HepG2 (cell line): Measurements from ENCODE around the gene C11orf54. TPM values are rescaled to one million over a fixed set of nuclear protein-coding genes. Genes with fewer than 3 reads are reported as not detected.

Experiments used
- ATAC-seq: fragments of 200-7000 bp; cut with Tn5 transposase; 3 replicates; pipeline ENCODE4 v1.9.1; 2020; ENCODE audit warnings: mild to moderate bottlenecking, moderate library complexity
- BruUV-seq: library from RNA; stranded (reverse); fragments of 400-500 nt; replicated peaks from 2 replicates; lab custom pipeline; 2021; lab: Mats Ljungman, UMichigan
- CTCF ChIA-PET: fragments of 300-600 bp; formaldehyde crosslinking; extraction: SDS; loops from one replicate; lab custom pipeline; 2021; ENCODE audit warnings: low total read pairs, inconsistent platforms, low intra/inter-chr PET ratio; lab: Yijun Ruan, JAX
- POLR2A ChIA-PET: fragments of 350-600 bp; sonication (Branson Sonifier 250); formaldehyde crosslinking; loops from one replicate; lab custom pipeline; 2020; ENCODE audit warnings: antibody characterized with exemption, inconsistent platforms; lab: Yijun Ruan, JAX
- DNase-seq: peaks from one replicate; pipeline ENCODE4 v3.0.0-alpha.2; 2015; ENCODE audit warnings: low spot score
- FAIRE-seq: peaks from 3 replicates; lab custom pipeline; 2011; peaks lifted over from hg19 to GRCh38; lab: Jason Lieb, UNC
- H2AFZ ChIP-seq: one replicate; pipeline ENCODE4 v1.6.1; 2011; ENCODE audit warnings: low read length, inconsistent platforms
- H3K27ac ChIP-seq: fragments of 300-600 bp; 3 replicates; pipeline ENCODE4 v1.8.0; 2011; ENCODE audit warnings: mixed run types, mild to moderate bottlenecking, mixed read lengths, low read length, inconsistent platforms; ENCODE audit not compliant: insufficient read depth; ENCODE audit errors: extremely low read length
- H3K27me3 ChIP-seq, 2 experiments: fragments of 200-600 bp in 1 of 2; 2 replicates in 1 of 2; 3 replicates in 1 of 2; pipeline versions ENCODE4 v1.6.0 to v1.8.0; 2011; ENCODE audit warnings: low read length in 2 of 2, mild to moderate bottlenecking in 2 of 2, moderate library complexity in 2 of 2, inconsistent platforms in 1 of 2; ENCODE audit not compliant: insufficient read depth in 2 of 2, control insufficient read depth in 1 of 2
- H3K36me3 ChIP-seq, 2 experiments: fragments of 200-600 bp in 1 of 2; replicated peaks in 1 of 2; 2 replicates in 1 of 2; 3 replicates in 1 of 2; pipeline versions ENCODE4 v1.5.1 to v1.8.0; 2011; ENCODE audit warnings: low read length in 2 of 2, inconsistent platforms in 1 of 2; ENCODE audit not compliant: insufficient read depth in 2 of 2, control insufficient read depth in 1 of 2
- H3K4me1 ChIP-seq: 2 replicates; pipeline ENCODE4 v1.5.1; 2012; ENCODE audit warnings: low read length, inconsistent platforms; ENCODE audit not compliant: insufficient read depth
- H3K4me2 ChIP-seq: 2 replicates; pipeline ENCODE4 v1.6.0; 2011; ENCODE audit warnings: low read depth, low read length, inconsistent platforms
- H3K4me3 ChIP-seq, 3 experiments: fragments of 200-600 bp in 1 of 3; sonication (generic), shearing (Covaris generic) in 1 of 3; replicated peaks in 1 of 3; 2 replicates each; pipeline ENCODE4 v1.5.1; 2011 to 2016; ENCODE audit warnings: low read length in 3 of 3, inconsistent platforms in 2 of 3, low read depth in 2 of 3, mild to moderate bottlenecking in 2 of 3, control low read depth in 1 of 3, mixed read lengths in 1 of 3; ENCODE audit not compliant: insufficient read depth in 1 of 3
- H3K79me2 ChIP-seq: one replicate; pipeline ENCODE4 v1.6.1; 2011; ENCODE audit warnings: low read length, inconsistent platforms; ENCODE audit not compliant: insufficient read depth
- H3K9ac ChIP-seq: 2 replicates; pipeline ENCODE4 v1.6.0; 2011; ENCODE audit warnings: mild to moderate bottlenecking, low read depth, low read length, inconsistent platforms; ENCODE audit not compliant: insufficient read depth
- H3K9me3 ChIP-seq: 2 replicates; pipeline ENCODE4 v1.5.1; 2012; ENCODE audit warnings: mild to moderate bottlenecking, low read length
- H4K20me1 ChIP-seq: 2 replicates; pipeline ENCODE4 v1.6.0; 2011; ENCODE audit warnings: inconsistent platforms, mild to moderate bottlenecking, low read length, moderate library complexity; ENCODE audit not compliant: insufficient read depth
- BCL3 ChIP-seq: sonication (generic); formaldehyde crosslinking; IDR thresholded peaks from 2 replicates; pipeline ENCODE4 v1.5.1; 2020; ENCODE audit warnings: mild to moderate bottlenecking, missing genetic modification reagents, moderate library complexity
- GLMP ChIP-seq: sonication (generic); formaldehyde crosslinking; IDR thresholded peaks from 2 replicates; pipeline ENCODE4 v1.9.0; 2021; ENCODE audit warnings: missing genetic modification reagents, mild to moderate bottlenecking, borderline replicate concordance
- NFYC ChIP-seq: IDR thresholded peaks from 2 replicates; pipeline ENCODE4 v1.6.1; 2016; ENCODE audit warnings: missing genetic modification reagents, missing compliant biosample characterization
- PBX2 ChIP-seq: IDR thresholded peaks from 2 replicates; pipeline ENCODE4 v1.6.1; 2016; ENCODE audit warnings: control low read depth
- PBX3 ChIP-seq: sonication (generic); formaldehyde crosslinking; IDR thresholded peaks from 2 replicates; pipeline ENCODE4 v1.8.1; 2023; ENCODE audit warnings: missing genetic modification reagents, inconsistent platforms, borderline replicate concordance
- POLR2AphosphoS5 ChIP-seq: IDR thresholded peaks from 2 replicates; pipeline ENCODE4 v1.6.1; 2012; ENCODE audit warnings: low read depth, low read length
- RARG ChIP-seq: sonication (generic); formaldehyde crosslinking; IDR thresholded peaks from 2 replicates; pipeline ENCODE4 v1.4.0; 2020; ENCODE audit warnings: low read depth, mild to moderate bottlenecking, missing genetic modification reagents
- SMARCE1 ChIP-seq: fragments of 450-650 bp; IDR thresholded peaks from 2 replicates; pipeline ENCODE4 v1.6.1; 2017; ENCODE audit warnings: borderline replicate concordance
- SMC3 ChIP-seq: IDR thresholded peaks from 2 replicates; pipeline ENCODE4 v1.6.1; 2011; ENCODE audit warnings: low read length, improper control_type of control experiment
- ZKSCAN1 ChIP-seq: fragments of 150-350 bp; IDR thresholded peaks from 2 replicates; pipeline ENCODE4 v1.6.1; 2014; ENCODE audit warnings: low read length
- ZNF10 ChIP-seq: sonication (generic); formaldehyde crosslinking; IDR thresholded peaks from 2 replicates; pipeline ENCODE4 v1.4.0; 2020; ENCODE audit warnings: mild to moderate bottlenecking, low read depth, missing genetic modification reagents, borderline replicate concordance
- ZNF136 ChIP-seq: sonication (generic); formaldehyde crosslinking; IDR thresholded peaks from 2 replicates; pipeline ENCODE4 v1.8.1; 2022; ENCODE audit warnings: low read depth, mild to moderate bottlenecking, moderate library complexity, missing genetic modification reagents
- ZNF207 ChIP-seq: fragments of 450-650 bp; IDR thresholded peaks from 2 replicates; pipeline ENCODE4 v1.6.1; 2016; ENCODE audit warnings: antibody characterized with exemption, borderline replicate concordance
- ZNF256 ChIP-seq: sonication (generic); formaldehyde crosslinking; conservative IDR thresholded peaks from 2 replicates; pipeline ENCODE4 v1.4.0; 2020; ENCODE audit warnings: missing genetic modification reagents
- ZNF331 ChIP-seq: sonication (generic); formaldehyde crosslinking; IDR thresholded peaks from 2 replicates; pipeline ENCODE4 v1.4.0; 2020; ENCODE audit warnings: missing genetic modification reagents
- ZNF44 ChIP-seq: sonication (generic); formaldehyde crosslinking; IDR thresholded peaks from 2 replicates; pipeline ENCODE4 v1.5.1; 2020; ENCODE audit warnings: mild to moderate bottlenecking, missing genetic modification reagents
- ZNF460 ChIP-seq: sonication (generic); formaldehyde crosslinking; IDR thresholded peaks from 2 replicates; pipeline ENCODE4 v1.5.1; 2020; ENCODE audit warnings: missing genetic modification reagents, mild to moderate bottlenecking, borderline replicate concordance
- ZNF850 ChIP-seq: sonication (generic); formaldehyde crosslinking; conservative IDR thresholded peaks from 2 replicates; pipeline ENCODE4 v1.9.0; 2021; ENCODE audit warnings: mild to moderate bottlenecking, missing genetic modification reagents
- WGBS: methylation state at CpG from one replicate; pipeline ENCODE4 v1.1.6; 2017; ENCODE audit warnings: low lambda C conversion rate; 5-methylcytosine and 5-hydroxymethylcytosine counted together
- in situ Hi-C: cut with HindIII; loops from 2 replicates; pipeline ENCODE4 v1.10.0; 2017; ENCODE audit warnings: low pct_unique_long_range_greater_than_20kb; ENCODE audit not compliant: extremely low pct_ligation_motif_present
- intact Hi-C: fragments of 100-400 bp; cut with micrococcal nuclease; formaldehyde crosslinking; loops from one replicate; pipeline ENCODE4 v1.10.0; 2022; ENCODE audit not compliant: unreplicated experiment
- polyA plus RNA-seq, 8 experiments: library from polyadenylated mRNA; depleted of rRNA in 3 of 8; stranded (reverse) in 7 of 8; unstranded in 1 of 8; fragments of >200 nt; fragmentation: Illumina TruSeq in 4 of 8; extraction: Trizol in 4 of 8; gene quantifications; 2 replicates each; pipeline versions ENCODE4 v1.2.1 to v1.2.3, GENCODE V29; 2011 to 2016; ENCODE audit warnings: low read depth in 4 of 8, missing spikeins in 1 of 8, mixed read lengths in 1 of 8; ENCODE audit not compliant: insufficient read depth in 1 of 8
- total RNA-seq, 5 experiments: library from RNA; depleted of rRNA; stranded (reverse); fragments of >200 nt; fragmentation: Illumina TruSeq; extraction: Trizol; gene quantifications; 2 replicates each; pipeline ENCODE4 v1.2.3, GENCODE V29; 2016; ENCODE audit warnings: low read depth in 1 of 5

Gene C11orf54
- total and polyA plus RNA-seq, 2 of the 13 experiments (the other 11 are each of a cell fraction or from before 2014, with no cell fraction given): 42.7 to 50.1 TPM

- TF ChIP-seq PBX3 (CRISPR knock-in tag): no peak
- no peak for TF ChIP-seq ZNF460
- TF ChIP-seq PBX2 (CRISPR knock-in tag): no peak
These were observed 30.7 kb downstream of the C11orf54 start (continued) for GRCh38 chr11:93772123-93772522.

- no peak overlapping the region for H3K9ac ChIP-seq
- FAIRE-seq (no peak), ATAC-seq (peak; percentile 95), DNase-seq (peak; percentile 69)
- ChIA-PET POLR2A (interaction anchor here (3.2 to 5.0 kb wide), 2 partner anchors 11 to 32 kb away, joined by 15 to 22 read pairs; partner anchors contain the start of genes C11orf54, MED17 and TAF1D), CTCF (no interaction called here)
- no peak overlapping the region for H2AFZ ChIP-seq
- H3K79me2 ChIP-seq: no peaks in the 10 kb centered on the region
- WGBS: 0% methylated on average over 2 of the region's 3 CpGs
- no peaks in the 10 kb centered on the region for H4K20me1 ChIP-seq
- H3K36me3 ChIP-seq: no peaks in the 10 kb centered on the region
- no peak overlapping the region; a peak in 1 of 6 replicates for H3K4me3 ChIP-seq
- intact Hi-C loops: no loop called here
- peak overlapping the region; percentile 46 for H3K4me2 ChIP-seq
- in situ Hi-C loops: no loop called here
- H3K27ac ChIP-seq: no peak overlapping the region
- H3K9me3 ChIP-seq: no peaks in the 10 kb centered on the region
- no TSS peak for BruUV-seq
- H3K4me1 ChIP-seq: peaks cover 30% of the 10 kb centered on the region
- no peaks in the 10 kb centered on the region for H3K27me3 ChIP-seq
- TF ChIP-seq BCL3 (CRISPR knock-in tag) (0 out of 2 replicates have a peak, but pooled peaks have one; percentile 36), ZNF256 (CRISPR knock-in tag) (no peak; the same call in 1 of the 2 replicates), NFYC (CRISPR knock-in tag) (peak; percentile 45; the same call in 1 of the 2 replicates), ZNF850 (CRISPR knock-in tag) (no peak), ZNF331 (CRISPR knock-in tag) (peak; percentile 86), SMC3 (no peak; the same call in 1 of the 2 replicates), POLR2AphosphoS5 (no peak), ZNF44 (CRISPR knock-in tag) (0 out of 2 replicates have a peak, but pooled peaks have one; percentile 45), RARG (CRISPR knock-in tag) (0 out of 2 replicates have a peak, but pooled peaks have one; percentile 68), SMARCE1 (no peak), ZKSCAN1 (no peak), ZNF207 (no peak), GLMP (CRISPR knock-in tag) (no peak), ZNF10 (CRISPR knock-in tag) (no peak), ZNF136 (CRISPR knock-in tag) (no peak)
These were observed 31.6 kb downstream of the C11orf54 start for GRCh38 chr11:93773045-93773477.
